Smooth muscle cell (in vitro differentiated cells): ENCODE data around the gene STX2. TPM values are rescaled to one million over a fixed set of nuclear protein-coding genes. Genes with fewer than 3 reads are reported as not detected.

Experiments
- DNase-seq: peaks from one replicate; lab custom pipeline; 2025; ENCODE audit not compliant: unreplicated experiment; lab: John Stamatoyannopoulos, UW
- H2AFZ ChIP-seq: fragments of 200-600 bp; sonication (generic); 2 replicates; pipeline ENCODE4 v1.6.0; 2016; ENCODE audit warnings: antibody characterized with exemption, low read depth, mild to moderate bottlenecking
- H3F3A ChIP-seq: fragments of 200-600 bp; sonication (generic); 2 replicates; pipeline ENCODE4 v1.6.0; 2017; ENCODE audit warnings: antibody characterized with exemption, low read depth
- H3K27ac ChIP-seq: fragments of 200-600 bp; sonication (generic); 2 replicates; pipeline ENCODE4 v1.5.1; 2016; ENCODE audit warnings: low read depth, mild to moderate bottlenecking
- H3K27me3 ChIP-seq: fragments of 200-600 bp; sonication (generic); 2 replicates; pipeline ENCODE4 v1.6.1; 2016; ENCODE audit warnings: low read depth, mild to moderate bottlenecking
- H3K36me3 ChIP-seq: fragments of 200-600 bp; sonication (generic); 2 replicates; pipeline ENCODE4 v1.5.1; 2016; ENCODE audit warnings: low read depth
- H3K4me1 ChIP-seq: fragments of 200-600 bp; sonication (generic); 2 replicates; pipeline ENCODE4 v1.5.1; 2016; ENCODE audit warnings: low read depth
- H3K4me2 ChIP-seq: fragments of 200-600 bp; sonication (generic); 2 replicates; pipeline ENCODE4 v1.6.0; 2016; ENCODE audit warnings: mild to moderate bottlenecking
- H3K4me3 ChIP-seq: fragments of 200-600 bp; sonication (generic); 2 replicates; pipeline ENCODE4 v1.5.1; 2016; ENCODE audit warnings: mild to moderate bottlenecking
- H3K79me2 ChIP-seq: fragments of 200-600 bp; sonication (generic); 2 replicates; pipeline ENCODE4 v1.6.0; 2016; ENCODE audit warnings: low read depth, mild to moderate bottlenecking
- H3K9ac ChIP-seq: fragments of 200-600 bp; sonication (generic); 2 replicates; pipeline ENCODE4 v1.6.0; 2016; ENCODE audit warnings: low read depth
- H3K9me3 ChIP-seq: fragments of 200-600 bp; sonication (generic); replicated peaks from 2 replicates; pipeline ENCODE4 v1.5.1; 2016; ENCODE audit warnings: low read depth
- H4K20me1 ChIP-seq: fragments of 200-600 bp; sonication (generic); 2 replicates; pipeline ENCODE4 v1.6.0; 2016; ENCODE audit warnings: low read depth
- CTCF ChIP-seq: fragments of 200-600 bp; sonication (generic); IDR thresholded peaks from 2 replicates; pipeline ENCODE4 v1.5.1; 2017; ENCODE audit warnings: borderline replicate concordance, mild to moderate bottlenecking, antibody characterized with exemption; ENCODE audit not compliant: insufficient read depth, poor library complexity, severe bottlenecking
- WGBS: methylation state at CpG from one replicate; pipeline ENCODE4 v1.1.7; 2016; ENCODE audit warnings: low lambda C conversion rate; 5-methylcytosine and 5-hydroxymethylcytosine counted together
- polyA plus RNA-seq: library from polyadenylated mRNA; unstranded; fragments of >200 nt; fragmentation: Nextera tagmentation; extraction: Ambion mirVana; gene quantifications from 2 replicates; pipeline ENCODE4 v1.2.1, GENCODE V29; 2016
- total RNA-seq: library from RNA; depleted of rRNA; stranded (reverse); fragments of >200 nt; gene quantifications from 2 replicates; pipeline ENCODE4 v1.2.3, GENCODE V29; 2014

The STX2 gene
- total and polyA plus RNA-seq, 2 experiments from 2014 or later: 25.3 to 32.8 TPM

DNA sequence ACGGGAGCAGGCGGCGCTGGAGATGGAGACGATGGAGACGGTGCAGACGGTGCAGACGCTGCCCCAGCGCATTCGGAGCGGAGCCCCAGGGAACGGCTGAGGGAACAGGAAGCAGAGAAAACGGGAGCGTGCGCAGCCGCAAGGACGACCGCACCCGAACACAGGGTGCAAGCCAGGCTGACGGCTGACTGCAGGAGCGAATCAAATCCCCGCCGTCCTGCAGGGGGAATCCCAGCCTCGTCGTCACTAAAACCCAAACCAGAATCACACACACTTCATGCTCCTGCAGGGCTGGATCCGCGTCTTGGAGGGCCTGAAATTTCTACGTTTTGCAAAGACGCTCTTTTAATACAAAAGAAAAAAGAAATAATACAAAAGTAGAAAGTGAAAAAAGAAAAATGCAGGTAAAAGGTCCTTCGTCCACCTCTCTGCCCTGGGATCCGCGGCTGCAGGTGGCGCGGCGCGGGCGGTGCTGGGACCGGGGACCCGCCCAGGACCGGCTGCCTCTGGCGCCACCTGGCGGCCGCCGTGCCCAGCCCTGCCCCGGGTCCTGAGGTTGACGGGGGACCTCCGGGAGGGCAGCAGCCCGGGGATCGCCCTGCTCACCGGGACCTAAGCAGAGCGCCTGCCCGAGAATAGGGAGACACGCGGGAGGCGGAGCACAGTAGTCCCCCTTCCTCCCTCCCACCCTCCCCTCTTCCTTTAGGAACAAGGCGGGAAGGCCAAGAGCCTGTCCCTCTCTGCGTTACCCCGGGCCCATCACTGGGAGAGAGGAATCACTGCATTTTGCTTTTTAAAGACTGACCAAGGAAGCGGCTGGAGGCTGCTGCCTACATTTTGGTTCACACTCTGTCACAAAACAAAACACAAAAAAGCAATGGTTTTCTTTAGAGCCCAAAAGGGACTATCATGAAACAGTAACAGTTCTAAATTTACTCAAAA is 20.1 kb downstream of the STX2 start:
- peaks cover 12% of the 10 kb centered on the region for H3K4me1 ChIP-seq
- H3K4me2 ChIP-seq: peak overlapping the region; percentile 74
- no peaks in the 10 kb centered on the region for H3K9me3 ChIP-seq
- H3F3A ChIP-seq: no peaks in the 10 kb centered on the region
- WGBS: 41% methylated on average over 54 of the region's 58 CpGs
- H4K20me1 ChIP-seq: peaks cover 52% of the 10 kb centered on the region
- no peaks in the 10 kb centered on the region for H3K79me2 ChIP-seq
- no peak overlapping the region for H2AFZ ChIP-seq
- peak; percentile 96 for TF ChIP-seq CTCF
- H3K27ac ChIP-seq: no peak overlapping the region
- H3K36me3 ChIP-seq: no peaks in the 10 kb centered on the region
- H3K27me3 ChIP-seq: no peaks in the 10 kb centered on the region
- DNase-seq: no peak
- H3K9ac ChIP-seq: no peak overlapping the region
- H3K4me3 ChIP-seq: peak overlapping the region; percentile 38

DNA sequence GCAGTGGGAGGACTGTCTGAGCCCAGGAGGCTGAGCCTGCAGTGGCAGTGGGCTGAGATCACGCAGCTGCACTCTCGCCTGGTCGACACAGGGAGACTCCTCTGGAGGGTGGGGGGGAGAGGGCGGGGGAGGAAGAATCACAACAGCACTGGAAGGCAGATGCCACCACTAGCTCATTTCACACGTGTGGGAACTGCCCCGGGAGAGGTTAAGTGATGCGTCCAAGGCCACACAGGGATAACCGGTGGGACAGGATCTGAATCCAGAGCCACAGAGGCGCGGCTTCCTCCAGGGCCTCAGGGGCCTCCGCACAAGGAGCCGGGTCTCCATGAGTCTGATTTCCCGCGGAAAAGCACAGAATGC is 20.8 kb downstream of the STX2 start:
- Histone ChIP-seq H3K9ac (no peak overlapping the region), H3K36me3 (no peaks in the 10 kb centered on the region), H3F3A (no peaks in the 10 kb centered on the region), H3K79me2 (no peaks in the 10 kb centered on the region), H3K4me3 (no peak overlapping the region), H4K20me1 (peaks cover 45% of the 10 kb centered on the region), H3K27ac (no peak overlapping the region), H3K9me3 (no peaks in the 10 kb centered on the region), H2AFZ (no peak overlapping the region), H3K4me2 (peak overlapping the region; percentile 74), H3K27me3 (no peaks in the 10 kb centered on the region), H3K4me1 (peaks cover 12% of the 10 kb centered on the region)
- no peak for TF ChIP-seq CTCF
- no peak for DNase-seq
- WGBS: 76% methylated on average over 12 of the region's 14 CpGs

- H3K27me3 ChIP-seq: no peaks in the 10 kb centered on the region
- no peak overlapping the region for H2AFZ ChIP-seq
- H3K36me3 ChIP-seq: no peaks in the 10 kb centered on the region
- H3K4me1 ChIP-seq: peaks cover 12% of the 10 kb centered on the region
- DNase-seq: no peak
- peaks cover 44% of the 10 kb centered on the region for H4K20me1 ChIP-seq
- no peaks in the 10 kb centered on the region for H3K79me2 ChIP-seq
- no peak overlapping the region for H3K4me2 ChIP-seq
- H3K27ac ChIP-seq: no peak overlapping the region
- H3K9ac ChIP-seq: no peak overlapping the region
- no peak overlapping the region for H3K4me3 ChIP-seq
- H3F3A ChIP-seq: no peaks in the 10 kb centered on the region
- no peaks in the 10 kb centered on the region for H3K9me3 ChIP-seq
- TF ChIP-seq CTCF: no peak
- WGBS: 93% methylated on average over 13 of the region's 14 CpGs
Measured at GRCh38 chr12:130817804-130818203, 21.2 kb downstream of the STX2 start.

DNA sequence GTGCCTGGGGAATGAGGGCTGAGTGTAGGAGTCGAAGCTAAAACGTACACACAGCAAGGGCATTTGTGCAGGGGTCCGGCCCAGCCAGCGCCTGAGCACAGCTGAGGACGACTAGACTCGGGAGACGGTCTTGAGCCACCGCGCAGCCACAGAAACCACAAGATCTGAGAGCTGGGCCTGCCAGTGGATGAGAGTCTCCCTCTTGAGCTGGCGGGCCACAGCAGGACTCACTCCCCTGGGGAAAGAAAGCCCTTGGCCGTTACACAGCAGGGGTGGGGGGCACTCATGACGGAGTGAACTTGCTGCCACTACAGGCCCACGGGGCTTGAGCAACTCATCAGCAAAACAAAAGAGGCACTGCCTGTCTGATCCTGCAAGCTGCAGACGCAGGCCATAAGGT is 23.0 kb downstream of the STX2 start:
- peaks cover 44% of the 10 kb centered on the region for H4K20me1 ChIP-seq
- 71% methylated on average over 8 of the region's 14 CpGs for WGBS

More for the DNA sequence above, 23.0 kb downstream of the STX2 start:
- Histone ChIP-seq H3K4me3 (no peak overlapping the region), H3F3A (no peaks in the 10 kb centered on the region), H3K79me2 (no peaks in the 10 kb centered on the region), H3K4me1 (peaks cover 12% of the 10 kb centered on the region), H3K4me2 (no peak overlapping the region), H3K27me3 (no peaks in the 10 kb centered on the region), H2AFZ (no peak overlapping the region), H3K27ac (no peak overlapping the region), H3K9ac (no peak overlapping the region), H3K9me3 (no peaks in the 10 kb centered on the region), H3K36me3 (no peaks in the 10 kb centered on the region)
- TF ChIP-seq CTCF: no peak
- no peak for DNase-seq
